Stomach (tissue), 9 donors: ENCODE measurements around the gene ZNF776. TPM values are rescaled to one million over a fixed set of nuclear protein-coding genes. Genes with fewer than 3 reads are reported as not detected.

ENCODE experiments used
- DNase-seq, 2 donors: peaks; one replicate each; pipeline versions ENCODE4 v3.0.0 to v3.0.0-alpha.2; 2013 to 2019
- H3K27ac ChIP-seq, 5 donors: fragments of 200-600 bp in 4 of 5; sonication (generic) in 4 of 5; one replicate each; pipeline ENCODE4 v1.5.1; 2013 to 2019; ENCODE audit warnings: mild to moderate bottlenecking in 1 of 5, moderate library complexity in 1 of 5
- H3K27me3 ChIP-seq, 3 donors: fragments of 200-600 bp; sonication (generic); one replicate each; pipeline ENCODE4 v1.5.1; 2017 to 2019; ENCODE audit warnings: mixed run types in 1 of 3
- H3K36me3 ChIP-seq, 4 donors: fragments of 200-600 bp; sonication (generic); 1 replicate in 3 of 4; 2 replicates in 1 of 4; pipeline ENCODE4 v1.5.1; 2016 to 2019
- H3K4me1 ChIP-seq, 4 donors: fragments of 200-600 bp; sonication (generic); one replicate each; pipeline ENCODE4 v1.5.1; 2016 to 2019
- H3K4me3 ChIP-seq, 4 donors: fragments of 200-600 bp; sonication (generic) in 3 of 4; one replicate each; pipeline ENCODE4 v1.5.1; 2016 to 2019; ENCODE audit warnings: mild to moderate bottlenecking in 1 of 4
- H3K9me3 ChIP-seq, 4 donors: fragments of 200-600 bp; sonication (generic); one replicate each; pipeline ENCODE4 v1.5.1; 2016 to 2019
- EP300 ChIP-seq: sonication (generic); formaldehyde crosslinking; IDR thresholded peaks from one replicate; pipeline ENCODE4 v1.6.1; 2017; ENCODE audit warnings: antibody characterized with exemption
- POLR2A ChIP-seq, 4 donors: fragments of 450-650 bp; IDR thresholded peaks; one replicate each; pipeline ENCODE4 v1.6.1; 2016; ENCODE audit warnings: antibody characterized with exemption in 4 of 4, control low read depth in 2 of 4, mild to moderate bottlenecking in 1 of 4, moderate library complexity in 1 of 4
- POLR2AphosphoS5 ChIP-seq, 3 donors: sonication (generic); formaldehyde crosslinking; IDR thresholded peaks; one replicate each; pipeline ENCODE4 v1.6.1; 2016; ENCODE audit warnings: antibody characterized with exemption in 3 of 3
- WGBS, 5 donors: extraction: QIAGEN DNeasy Blood & Tissue Kit in 3 of 5; methylation state at CpG; one replicate each; pipeline versions ENCODE4 v1.1.5 to v1.1.7; 2013 to 2018; 5-methylcytosine and 5-hydroxymethylcytosine counted together
- intact Hi-C: fragments of 100-400 bp; cut with DNase I; formaldehyde crosslinking; loops from one replicate; pipeline ENCODE4 v1.15.1; 2023; ENCODE audit warnings: low total_unique reads
- polyA plus RNA-seq, 3 donors: library from polyadenylated mRNA; stranded (reverse); fragments of 200-250 nt; gene quantifications; one replicate each; pipeline ENCODE4 v1.2.3, GENCODE V29; 2013
- total RNA-seq, 5 donors: library from RNA; depleted of rRNA; stranded (reverse); fragments of >200 nt; gene quantifications; one replicate each; pipeline versions ENCODE4 v1.1.0 to v1.2.3, GENCODE V29; 2014 to 2016
- TF ChIP-seq, protein P1 (sequence below), 7 experiments: fragments of 450-650 bp in 4 of 7; fragments of 200-600 bp in 3 of 7; sonication (generic) in 3 of 7; IDR thresholded peaks; one replicate each; pipeline ENCODE4 v1.5.1; 2016 to 2019; ENCODE audit warnings: antibody characterized with exemption in 7 of 7, control low read depth in 2 of 7, mild to moderate bottlenecking in 1 of 7
- donor health status: healthy with polysubstance abuse.
- donor health status: Bipolar disorder and iron deficiency.
- donor health status: healthy.

Gene ZNF776
- total and polyA plus RNA-seq, 8 donors = 1.9 to 72.0 (median 19.2) TPM

DNA sequence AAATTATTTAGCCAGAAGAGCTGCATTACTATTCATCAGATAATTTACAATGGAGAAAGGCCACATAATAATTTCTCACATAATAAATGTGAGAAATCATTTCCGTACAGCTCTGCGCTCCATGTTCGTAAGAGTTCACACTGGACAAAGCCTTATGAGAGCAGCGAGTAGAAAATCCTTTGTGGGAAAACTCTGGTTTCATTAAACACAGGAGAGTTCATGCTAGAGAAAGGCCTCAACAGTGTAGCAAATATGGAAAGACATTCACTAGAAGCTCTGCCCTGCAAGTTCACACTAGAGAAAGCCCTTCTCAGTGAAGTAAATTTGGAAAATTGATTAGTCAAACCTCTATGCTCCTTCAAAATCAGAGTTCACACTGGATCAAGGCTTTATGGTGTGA is 8.4 kb downstream of the ZNF776 start:
- Histone ChIP-seq H3K27me3 (no peaks in the 10 kb centered on the region), H3K36me3 (peaks cover 78 to 100% (median 99%) of the 10 kb centered on the region in 4 donors), H3K4me3 (no peak overlapping the region), H3K27ac (no peak overlapping the region), H3K4me1 (no peaks in the 10 kb centered on the region), H3K9me3 (peaks cover 43 to 100% (median 99%) of the 10 kb centered on the region in 4 donors)
- intact Hi-C loops = no loop called here
- no peak for DNase-seq
- TF ChIP-seq EP300 = no peak
- no peak for TF ChIP-seq POLR2AphosphoS5 (IDR thresholded peaks at IDR 0.05)
- TF ChIP-seq POLR2A (IDR thresholded peaks at IDR 0.05) = no peak
- TF ChIP-seq, protein P1, sequence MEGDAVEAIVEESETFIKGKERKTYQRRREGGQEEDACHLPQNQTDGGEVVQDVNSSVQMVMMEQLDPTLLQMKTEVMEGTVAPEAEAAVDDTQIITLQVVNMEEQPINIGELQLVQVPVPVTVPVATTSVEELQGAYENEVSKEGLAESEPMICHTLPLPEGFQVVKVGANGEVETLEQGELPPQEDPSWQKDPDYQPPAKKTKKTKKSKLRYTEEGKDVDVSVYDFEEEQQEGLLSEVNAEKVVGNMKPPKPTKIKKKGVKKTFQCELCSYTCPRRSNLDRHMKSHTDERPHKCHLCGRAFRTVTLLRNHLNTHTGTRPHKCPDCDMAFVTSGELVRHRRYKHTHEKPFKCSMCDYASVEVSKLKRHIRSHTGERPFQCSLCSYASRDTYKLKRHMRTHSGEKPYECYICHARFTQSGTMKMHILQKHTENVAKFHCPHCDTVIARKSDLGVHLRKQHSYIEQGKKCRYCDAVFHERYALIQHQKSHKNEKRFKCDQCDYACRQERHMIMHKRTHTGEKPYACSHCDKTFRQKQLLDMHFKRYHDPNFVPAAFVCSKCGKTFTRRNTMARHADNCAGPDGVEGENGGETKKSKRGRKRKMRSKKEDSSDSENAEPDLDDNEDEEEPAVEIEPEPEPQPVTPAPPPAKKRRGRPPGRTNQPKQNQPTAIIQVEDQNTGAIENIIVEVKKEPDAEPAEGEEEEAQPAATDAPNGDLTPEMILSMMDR (IDR thresholded peaks at IDR 0.05) = no peak
- WGBS, 5 donors = 86 to 99% (median 91%) methylated on average over 4 of the region's 4 CpGs

DNA sequence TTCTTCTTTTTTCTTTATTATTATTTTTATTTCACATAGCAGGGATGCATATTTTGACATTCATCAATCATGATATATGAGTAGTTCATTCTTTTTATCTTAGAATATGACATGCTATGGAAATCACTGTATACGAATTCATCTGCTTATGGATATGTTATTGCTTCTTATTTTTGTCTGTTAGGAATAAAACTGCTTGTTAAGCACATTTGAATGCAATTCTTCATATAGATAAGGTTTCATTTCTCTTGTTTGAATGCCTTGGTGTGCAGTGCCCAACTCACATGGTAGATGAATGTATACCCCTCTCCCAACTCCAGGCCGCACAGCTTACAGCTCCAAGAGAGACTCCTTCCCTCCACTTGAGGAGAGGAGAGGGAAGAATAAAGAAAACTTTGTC is 11.3 kb downstream of the ZNF776 start:
- Histone ChIP-seq H3K4me1 (no peaks in the 10 kb centered on the region), H3K27ac (no peak overlapping the region), H3K9me3 (peaks cover 27 to 97% (median 94%) of the 10 kb centered on the region in 4 donors), H3K27me3 (no peaks in the 10 kb centered on the region), H3K4me3 (no peak overlapping the region), H3K36me3 (peaks cover 57 to 100% (median 99%) of the 10 kb centered on the region in 4 donors)
- 92 to 99% (median 98%) methylated on average over 2 of the region's 2 CpGs for WGBS, 5 donors
- intact Hi-C loops = no loop called here
- DNase-seq = no peak
- TF ChIP-seq, protein P1 (IDR thresholded peaks at IDR 0.05) = no peak
- TF ChIP-seq EP300 (no peak), POLR2AphosphoS5 (IDR thresholded peaks at IDR 0.05) (no peak), POLR2A (IDR thresholded peaks at IDR 0.05) (no peak)

DNA sequence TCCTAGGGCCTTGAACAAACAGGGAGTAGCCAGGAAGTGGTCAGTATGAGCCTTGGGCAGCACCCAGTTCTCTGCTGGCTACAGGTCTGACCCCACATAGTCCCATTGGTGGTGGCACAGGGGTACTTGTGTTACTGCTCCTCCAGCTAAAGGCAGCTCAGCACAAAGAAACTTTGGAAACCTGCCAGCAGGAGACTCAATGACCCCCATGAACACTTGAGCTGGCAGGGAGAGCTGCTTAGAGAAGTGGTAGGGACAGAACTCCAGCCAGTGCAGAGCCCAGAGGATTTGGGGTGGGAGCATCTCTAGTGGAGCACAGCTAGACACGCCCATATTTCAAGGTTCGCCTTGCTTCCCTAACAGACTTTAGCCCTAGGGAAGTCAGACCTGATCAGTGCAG is 12.5 kb downstream of the ZNF776 start:
- intact Hi-C loops = no loop called here
- DNase-seq = no peak
- no peak overlapping the region for H3K27ac ChIP-seq
- no peaks in the 10 kb centered on the region for H3K27me3 ChIP-seq
- peaks cover 18 to 97% (median 92%) of the 10 kb centered on the region in 4 donors for H3K9me3 ChIP-seq
- no peak overlapping the region for H3K4me3 ChIP-seq
- H3K36me3 ChIP-seq = peaks cover 50 to 100% (median 98%) of the 10 kb centered on the region in 4 donors
- H3K4me1 ChIP-seq = no peaks in the 10 kb centered on the region
- 95 to 100% (median 100%) methylated on average over 1 to 2 of the region's 2 CpGs for WGBS, 5 donors
- no peak for TF ChIP-seq POLR2AphosphoS5 (IDR thresholded peaks at IDR 0.05)
- TF ChIP-seq EP300 = no peak
- TF ChIP-seq, protein P1 (IDR thresholded peaks at IDR 0.05) = no peak
- TF ChIP-seq POLR2A (IDR thresholded peaks at IDR 0.05) = no peak

DNA sequence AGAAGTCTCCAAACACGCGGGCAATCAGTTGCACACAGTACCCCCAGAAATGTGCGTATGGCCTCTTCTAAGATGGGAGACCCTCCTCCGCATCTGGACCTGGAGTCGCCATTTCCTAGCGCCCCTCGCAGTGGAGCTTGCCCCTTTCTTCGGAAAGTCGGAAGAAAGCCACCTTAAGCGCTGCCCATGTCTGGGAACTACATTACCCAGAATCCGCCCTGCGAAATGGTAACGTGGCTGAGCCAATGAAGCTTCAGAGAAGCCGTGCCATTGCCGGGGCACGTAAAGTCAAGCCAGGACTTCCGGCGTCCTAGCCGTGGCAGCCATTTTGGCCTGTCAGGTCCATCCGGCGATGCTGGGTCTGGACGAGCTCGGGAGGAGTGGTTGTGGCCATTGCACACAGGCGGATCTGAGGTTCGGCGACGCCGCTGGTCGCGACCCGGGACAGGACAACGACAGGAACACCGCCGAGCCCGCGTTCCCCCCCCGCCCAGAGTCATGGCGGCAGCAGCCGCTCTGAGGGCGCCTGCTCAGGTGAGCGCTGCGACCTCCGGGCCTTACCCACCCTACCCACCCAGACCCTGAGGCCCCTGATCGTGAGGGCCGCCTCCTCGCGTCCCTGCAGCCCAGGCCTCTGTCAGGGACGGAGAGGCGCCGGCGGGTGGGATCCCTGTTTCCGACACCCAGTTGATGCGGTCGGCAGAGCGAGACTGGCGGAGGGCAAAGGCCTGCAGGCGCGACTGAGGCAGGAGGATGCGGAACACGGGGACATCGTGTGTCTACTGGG is 22.9 kb downstream of the ZNF776 start, which contains the start of gene ZNF586:
Gene ZNF586 (plus strand): TSS at position 332 of the 787 bp plus-strand sequence. CDS start 167 bp downstream, at position 499.
- Histone ChIP-seq H3K27me3 (no peaks in the 10 kb centered on the region), H3K9me3 (peaks cover 0 to 81% (median 58%) of the 10 kb centered on the region in 4 donors), H3K4me1 (peaks cover 14 to 35% (median 17%) of the 10 kb centered on the region in 4 donors), H3K36me3 (peaks cover 14 to 53% (median 41%) of the 10 kb centered on the region in 4 donors), H3K27ac (peak within 1 kb of the TSS; percentile 81 to 94 (median 90)), H3K4me3 (peak within 1 kb of the TSS; percentile 67 to 100 (median 90))
- WGBS, 5 donors = 3 to 5% (median 4%) methylated on average over 47 to 61 of the region's 61 CpGs
- DNase-seq = peak; percentile 90 to 98
- intact Hi-C loops = no loop called here
- no peak for TF ChIP-seq EP300
- peak; percentile 81 to 97 (median 88) for TF ChIP-seq POLR2AphosphoS5 (IDR thresholded peaks at IDR 0.05)
- no peak for TF ChIP-seq POLR2A (IDR thresholded peaks at IDR 0.05)
- TF ChIP-seq, protein P1 (IDR thresholded peaks at IDR 0.05) = no peak
